Measurements from ENCODE around the gene GSE1. TPM values are rescaled to one million over a fixed set of nuclear protein-coding genes. Genes with fewer than 3 reads are reported as not detected.

Gene GSE1
- polyA plus RNA-seq, 4 donors, result 54.5 to 89.1 (median 68.1) TPM

DNA sequence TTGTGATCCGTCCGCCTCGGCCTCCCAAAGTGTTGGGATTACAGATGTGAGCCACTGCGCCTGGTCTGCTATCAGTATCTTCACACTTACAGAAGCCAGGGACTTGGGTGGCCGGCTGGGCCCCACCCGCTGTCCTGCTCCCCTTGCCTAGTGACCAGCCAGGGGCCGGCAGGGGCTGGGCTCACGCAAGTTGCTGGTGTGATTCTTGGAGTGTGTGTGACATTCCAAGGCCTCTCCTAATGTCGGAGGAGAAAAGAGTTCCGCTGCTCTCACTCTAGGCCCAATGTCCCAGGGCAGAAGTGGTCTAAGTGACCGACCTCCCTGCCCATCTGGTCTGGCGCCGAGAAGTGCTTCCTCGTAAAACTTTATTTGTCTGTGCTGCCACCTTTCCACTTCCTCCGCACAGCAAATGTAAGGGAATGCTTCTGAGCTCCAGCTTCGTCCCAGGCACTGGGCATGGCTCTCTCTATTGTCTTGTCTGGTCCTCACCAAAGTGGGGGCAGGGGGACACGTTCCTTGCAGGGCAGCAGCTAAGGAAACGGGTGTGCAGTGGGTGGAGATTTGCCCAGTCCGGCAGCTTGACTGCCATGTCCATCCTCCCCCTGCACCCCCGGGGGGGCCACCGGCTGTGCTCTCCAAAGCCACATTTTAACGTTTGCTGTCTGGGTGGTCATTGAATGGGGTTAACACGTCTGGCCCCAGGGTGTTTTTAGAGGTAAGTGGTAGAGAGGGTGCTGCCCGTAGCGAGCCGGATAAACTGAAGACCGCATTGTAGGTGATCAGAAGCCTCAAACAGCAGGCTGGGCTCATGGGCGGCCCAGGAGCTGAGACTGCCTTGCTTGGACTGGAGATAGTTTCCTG is 7.8 kb upstream of the GSE1 start:
- no peak for DNase-seq (ENCODE audit: low read depth in 4 of 4, low spot score in 2 of 4)

DNA sequence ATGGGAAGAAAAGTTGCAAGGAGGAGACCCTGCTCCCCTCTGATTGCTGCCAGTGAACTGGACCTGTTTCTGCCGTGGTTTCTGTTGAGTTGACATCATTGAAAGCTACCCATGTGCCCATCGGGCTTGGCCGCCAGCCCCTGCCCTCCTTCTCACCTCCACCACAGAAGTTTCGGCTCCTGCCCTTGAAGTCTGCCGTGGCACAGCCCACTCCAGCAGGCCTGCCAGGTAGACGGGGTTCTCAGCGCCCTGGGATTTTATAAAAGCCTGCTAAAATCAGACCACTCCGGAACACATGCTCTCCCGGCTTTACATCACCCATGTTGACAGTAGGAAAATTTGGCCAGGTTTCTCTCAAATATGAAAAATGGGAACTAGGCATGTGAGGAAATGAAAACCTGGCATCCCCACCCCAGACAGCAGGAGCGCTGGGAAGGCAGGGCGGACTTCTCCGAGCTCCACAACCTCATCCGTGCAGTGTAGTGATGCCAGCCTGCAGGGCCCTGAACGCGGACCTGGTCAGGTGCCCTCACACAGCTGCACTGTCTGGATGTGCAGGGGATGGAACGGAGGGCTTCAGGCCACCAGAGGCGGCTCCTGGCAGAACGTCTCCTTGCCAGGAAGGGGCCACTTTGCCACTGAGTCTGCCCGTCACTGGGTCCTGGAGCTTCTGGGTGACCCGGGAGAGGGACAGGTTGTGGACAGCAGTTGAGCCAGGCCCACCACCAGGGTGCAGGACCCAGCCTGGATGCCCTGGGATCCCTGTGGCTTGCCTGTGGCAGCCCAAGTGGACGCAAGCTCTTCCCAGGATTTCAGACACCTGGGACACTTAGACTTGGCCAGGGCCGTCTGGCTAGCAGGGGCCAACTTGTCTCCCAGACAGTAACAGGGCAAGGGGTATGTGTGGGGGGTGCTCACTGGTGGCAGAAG is 6.9 kb upstream of the GSE1 start:
- DNase-seq (ENCODE audit: low read depth in 4 of 4, low spot score in 2 of 4), result no peak

DNA sequence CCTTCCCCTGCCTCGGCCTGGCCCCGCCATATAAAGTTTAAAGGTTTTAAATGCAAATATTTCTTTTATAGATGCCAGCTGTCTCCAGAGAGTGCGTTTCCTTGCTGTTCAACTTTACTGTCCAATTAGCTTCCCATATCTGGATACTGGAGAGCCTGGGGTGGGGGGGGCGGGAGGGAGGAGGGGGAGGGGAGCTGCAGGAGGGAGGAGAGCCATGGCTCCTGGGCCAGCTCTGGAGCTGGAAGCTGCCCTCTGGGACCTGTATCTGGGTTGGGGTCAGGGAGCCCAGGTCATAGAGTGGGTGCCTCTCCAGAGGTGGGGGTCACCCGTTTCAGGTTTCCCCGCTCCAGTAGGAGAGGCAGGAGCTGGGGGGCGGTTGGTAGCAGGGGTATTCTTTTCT is 6.2 kb upstream of the GSE1 start:
- no peak for DNase-seq (ENCODE audit: low read depth in 4 of 4, low spot score in 2 of 4)

DNA sequence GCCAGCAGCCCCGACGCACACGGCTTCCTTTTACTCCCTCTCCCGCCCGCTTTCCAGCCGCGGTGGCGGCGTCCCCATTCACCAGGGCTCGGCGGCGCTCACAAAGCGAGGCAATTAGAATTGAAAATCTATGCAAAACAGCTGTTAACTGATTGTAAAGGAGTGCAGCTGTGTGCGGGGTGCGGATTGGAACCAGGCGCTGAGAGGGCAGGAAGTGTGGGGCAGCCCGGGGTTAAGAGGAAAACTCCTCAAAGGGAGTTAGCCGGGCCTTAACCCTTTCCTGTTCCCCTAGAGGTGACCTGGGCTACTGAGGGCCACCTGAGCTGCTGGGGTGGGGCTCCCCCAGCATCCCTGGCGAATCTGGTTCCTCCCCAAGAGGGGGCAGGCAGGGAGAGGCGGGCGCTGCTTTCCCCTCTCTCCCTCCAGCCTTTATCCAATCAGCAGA is 5.8 kb upstream of the GSE1 start:
- DNase-seq (ENCODE audit: low read depth in 4 of 4, low spot score in 2 of 4), result no peak

DNA sequence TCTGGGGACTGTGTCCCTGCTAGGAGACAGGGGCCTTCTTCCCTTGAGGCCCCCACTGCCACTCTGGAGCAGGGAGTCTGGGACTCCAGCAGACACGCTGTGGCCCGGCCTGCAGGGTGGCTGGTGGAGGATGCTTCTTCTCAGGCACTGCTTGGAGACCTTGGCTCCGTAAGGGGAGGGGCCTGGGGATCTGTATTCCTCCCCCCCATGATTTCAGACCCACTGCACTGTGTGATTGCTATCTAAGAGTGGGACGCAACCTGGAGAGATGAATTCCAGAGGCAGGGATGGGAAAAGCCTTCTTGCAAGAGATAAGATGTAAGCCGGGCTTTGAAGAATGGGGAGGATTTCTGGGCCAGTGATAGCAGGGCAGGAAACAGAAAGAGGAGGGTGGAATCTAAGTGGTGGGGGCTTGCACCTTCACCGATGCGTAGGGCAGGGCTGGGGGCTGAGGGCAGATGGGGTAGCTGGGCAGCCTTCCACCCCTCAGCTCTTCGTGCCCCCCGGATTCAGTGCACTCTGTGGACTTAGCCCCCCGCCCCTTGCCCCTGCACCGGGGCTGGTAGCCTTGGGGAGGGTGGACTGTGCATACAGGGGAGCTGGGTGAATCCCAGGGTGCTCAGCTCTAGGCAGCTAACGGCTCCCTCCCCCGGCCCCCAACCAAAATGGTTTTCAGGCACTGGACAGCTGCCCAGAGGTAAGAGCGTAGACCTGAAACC is 5.2 kb upstream of the GSE1 start:
- no peak for DNase-seq (ENCODE audit: low read depth in 4 of 4, low spot score in 2 of 4)

DNA sequence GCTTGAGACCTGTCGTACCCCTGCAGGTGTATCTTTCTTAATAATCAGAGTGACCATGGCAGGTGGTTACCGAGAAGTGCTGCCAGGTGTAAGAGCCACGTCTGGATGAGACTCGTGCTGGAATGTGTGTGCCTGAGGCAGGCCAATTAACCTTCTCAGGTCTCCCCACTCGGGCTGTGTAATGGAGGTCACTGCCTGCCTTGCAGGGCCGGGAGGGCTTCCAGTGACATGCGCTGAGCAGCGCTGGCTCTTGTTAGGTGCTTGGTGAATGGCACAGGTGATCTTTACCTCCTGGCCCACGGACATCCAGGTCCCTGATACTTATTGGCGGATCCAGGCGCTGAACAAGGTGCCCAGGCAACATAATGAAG is 4.6 kb upstream of the GSE1 start:
- DNase-seq (ENCODE audit: low read depth in 4 of 4, low spot score in 2 of 4), result no peak

DNA sequence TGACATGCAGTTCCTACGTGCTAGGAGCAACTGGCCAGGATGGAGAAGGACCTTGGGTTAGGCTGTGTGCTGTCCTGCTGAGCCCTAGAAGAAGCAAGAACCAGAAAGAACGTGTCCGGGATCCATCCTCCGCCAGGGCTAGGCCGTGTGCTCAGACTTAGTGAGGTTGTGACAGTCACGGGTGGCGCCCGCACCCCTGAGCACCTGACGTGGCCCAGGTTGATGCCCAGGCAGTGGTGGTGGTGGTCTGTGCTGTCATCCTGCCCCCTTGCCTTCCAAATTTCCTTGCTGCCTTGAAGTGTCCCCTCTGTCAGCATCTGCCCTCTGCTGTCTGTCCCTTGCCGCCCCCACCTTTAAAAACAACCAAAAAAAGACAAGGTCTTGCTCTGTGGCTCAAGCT is 4.2 kb upstream of the GSE1 start:
- DNase-seq (ENCODE audit: low read depth in 4 of 4, low spot score in 2 of 4), result no peak

DNA sequence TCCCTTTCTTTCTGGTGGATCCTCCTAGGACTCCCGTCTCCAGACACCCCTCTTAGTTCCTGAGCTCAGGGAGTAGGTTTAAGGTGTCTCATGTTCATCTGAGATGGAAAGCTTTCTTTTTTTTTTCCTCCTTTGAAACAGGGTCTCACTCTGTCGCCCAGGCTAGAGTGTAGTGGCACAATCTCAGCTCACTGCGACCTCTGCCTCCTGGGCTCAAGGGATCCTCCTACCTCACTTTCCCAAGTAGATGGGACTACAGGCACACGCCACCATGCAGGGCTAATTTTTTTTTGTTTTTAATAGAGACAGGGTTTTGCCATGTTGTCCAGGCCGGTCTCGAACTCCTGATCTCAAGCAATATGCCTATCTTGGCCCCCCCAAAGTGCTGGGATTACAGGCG is 3.6 kb upstream of the GSE1 start:
- DNase-seq (ENCODE audit: low read depth in 4 of 4, low spot score in 2 of 4), result no peak

DNA sequence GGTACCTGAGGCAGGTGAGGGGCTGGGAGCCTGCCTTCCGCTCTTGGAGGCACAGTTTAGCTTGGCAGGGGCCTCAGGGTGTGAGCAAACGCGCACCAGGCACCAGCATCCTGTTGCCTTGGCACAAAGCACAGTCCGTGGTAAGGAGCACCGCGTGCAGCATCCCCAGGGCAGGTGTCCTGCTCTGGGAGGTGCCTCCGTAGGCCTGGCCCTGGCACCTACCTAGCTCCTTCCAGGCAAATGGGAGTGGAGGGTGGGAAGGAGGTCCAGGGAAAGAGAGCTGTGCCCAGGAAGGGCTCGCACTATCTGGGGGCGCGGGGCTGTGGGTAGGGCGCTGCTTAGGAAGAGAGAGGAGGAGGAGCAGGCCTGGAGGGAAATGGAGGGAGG is 3.1 kb upstream of the GSE1 start:
- no peak for DNase-seq (ENCODE audit: low read depth in 4 of 4, low spot score in 2 of 4)

DNA sequence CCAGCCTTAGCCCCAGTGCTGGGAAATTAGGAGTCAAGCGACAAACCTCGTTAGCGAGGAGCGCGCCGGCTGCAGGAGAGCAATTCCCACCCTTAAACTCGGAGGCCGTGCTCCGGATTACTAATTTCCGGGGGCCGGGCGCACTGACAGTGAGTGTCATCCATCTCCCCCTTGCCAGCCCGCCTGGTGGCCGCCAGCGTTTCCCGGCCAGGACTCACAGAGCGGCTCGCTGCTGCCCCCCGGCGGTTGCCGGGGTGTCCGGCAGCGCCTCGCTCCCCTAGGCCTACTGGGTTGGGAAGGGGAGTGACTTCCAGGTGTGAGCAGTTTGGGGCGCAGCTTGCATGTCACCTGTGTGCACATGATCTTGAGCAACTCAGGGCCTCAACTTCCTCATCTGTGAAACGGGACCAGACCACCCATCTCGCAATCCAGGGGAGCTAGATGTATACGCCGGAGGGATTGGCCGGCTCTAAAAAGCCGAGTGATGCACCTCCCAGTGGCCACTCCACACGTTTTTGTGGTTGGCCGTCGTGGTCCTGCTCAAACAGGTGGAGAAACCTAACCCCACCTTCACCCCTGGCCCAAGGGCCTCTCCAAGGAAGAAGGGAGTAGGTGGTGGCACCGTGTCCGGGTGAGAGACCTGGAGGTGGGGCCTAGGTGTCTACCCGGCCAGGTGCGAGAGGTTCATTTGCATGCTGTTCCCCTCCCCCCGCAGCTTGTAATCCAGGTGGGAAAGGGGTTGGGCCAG is 2.5 kb upstream of the GSE1 start:
- peak in 1 of 4 donors; percentile 76 for DNase-seq (ENCODE audit: low read depth in 4 of 4, low spot score in 2 of 4)

DNA sequence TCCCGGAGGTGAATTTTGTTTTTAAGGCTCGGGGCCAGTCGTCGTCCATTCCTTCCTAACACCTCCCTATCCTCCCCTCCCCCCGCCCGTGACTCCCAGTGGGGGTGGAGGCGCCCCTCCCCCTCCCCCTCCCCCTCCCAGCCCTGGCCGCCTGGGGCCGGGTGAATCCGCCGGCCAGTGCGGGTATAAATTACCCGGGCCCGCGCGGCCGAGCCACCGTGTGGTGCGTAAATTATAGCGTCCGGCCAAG is 2.0 kb upstream of the GSE1 start:
- no peak for DNase-seq (ENCODE audit: low read depth in 4 of 4, low spot score in 2 of 4)

DNA sequence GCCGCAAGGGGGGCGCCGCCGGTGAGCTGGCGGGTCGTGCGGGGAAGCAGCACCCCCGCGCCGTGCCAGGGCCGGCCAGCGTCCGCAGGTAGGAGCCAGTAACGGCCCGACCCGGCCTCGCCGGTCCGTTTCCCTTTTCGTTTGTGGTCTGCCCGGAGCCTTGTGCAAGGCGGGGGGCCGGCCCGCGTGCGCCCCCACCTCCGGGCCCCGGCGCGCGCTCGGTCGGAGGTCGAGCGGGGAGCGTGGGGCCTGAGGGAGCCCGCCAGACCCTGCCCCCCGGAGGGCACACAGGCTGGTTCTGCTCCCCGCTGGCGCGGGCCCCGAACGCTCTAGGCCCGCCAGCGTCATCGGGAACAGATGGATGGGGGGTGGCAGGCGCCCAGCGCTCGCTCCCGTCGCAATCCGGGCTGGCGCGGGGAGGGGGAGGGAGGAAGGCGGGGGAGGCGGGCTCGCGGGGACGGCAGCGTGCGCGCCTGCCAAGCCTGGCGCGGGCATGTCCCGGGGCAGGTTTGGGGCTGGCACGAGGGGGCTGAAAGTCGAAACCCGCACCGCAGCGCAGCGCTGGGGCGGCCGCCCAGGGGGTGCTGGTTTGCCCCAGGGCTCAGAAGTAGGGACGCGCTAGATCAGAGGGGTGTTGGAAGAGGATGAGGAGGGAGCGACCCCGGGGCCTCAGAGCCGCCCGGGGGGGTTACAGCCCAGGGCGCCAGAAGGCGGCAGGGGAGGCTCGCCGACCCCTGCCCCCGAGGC is 1.5 kb upstream of the GSE1 start:
- no peak for DNase-seq (ENCODE audit: low read depth in 4 of 4, low spot score in 2 of 4)

DNA sequence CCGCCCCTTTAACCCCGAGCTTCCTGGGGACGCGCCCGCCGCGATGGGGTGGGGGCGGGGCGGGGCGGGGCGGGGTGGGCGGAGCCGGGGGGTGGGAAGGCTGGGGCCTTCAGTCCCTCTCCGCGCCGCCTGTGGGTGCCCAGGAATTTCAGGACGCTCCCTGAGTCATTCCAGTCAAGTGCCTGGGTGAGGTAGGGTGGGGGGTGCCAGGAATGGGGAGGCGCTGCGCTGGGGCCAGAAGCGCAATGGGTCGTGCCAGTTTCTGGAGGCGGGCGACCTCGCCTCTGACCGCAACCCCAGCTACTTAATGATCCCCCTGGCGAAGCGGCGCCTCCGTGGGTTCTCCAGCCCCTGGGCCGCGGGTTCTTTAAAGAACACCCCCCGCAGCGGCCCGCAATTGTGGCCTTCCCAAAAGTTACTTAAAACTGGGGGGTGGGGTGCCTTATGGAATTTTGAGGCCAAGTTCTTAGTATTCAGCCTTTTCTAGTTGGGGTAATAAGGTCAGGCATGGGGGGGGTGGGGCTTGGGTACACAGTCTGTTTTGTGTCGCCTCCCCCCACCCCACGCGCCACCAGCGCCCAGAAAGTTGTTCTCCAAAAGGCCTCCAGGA is 826 bp upstream of the GSE1 start:
- DNase-seq (ENCODE audit: low read depth in 4 of 4, low spot score in 2 of 4), result no peak

DNA sequence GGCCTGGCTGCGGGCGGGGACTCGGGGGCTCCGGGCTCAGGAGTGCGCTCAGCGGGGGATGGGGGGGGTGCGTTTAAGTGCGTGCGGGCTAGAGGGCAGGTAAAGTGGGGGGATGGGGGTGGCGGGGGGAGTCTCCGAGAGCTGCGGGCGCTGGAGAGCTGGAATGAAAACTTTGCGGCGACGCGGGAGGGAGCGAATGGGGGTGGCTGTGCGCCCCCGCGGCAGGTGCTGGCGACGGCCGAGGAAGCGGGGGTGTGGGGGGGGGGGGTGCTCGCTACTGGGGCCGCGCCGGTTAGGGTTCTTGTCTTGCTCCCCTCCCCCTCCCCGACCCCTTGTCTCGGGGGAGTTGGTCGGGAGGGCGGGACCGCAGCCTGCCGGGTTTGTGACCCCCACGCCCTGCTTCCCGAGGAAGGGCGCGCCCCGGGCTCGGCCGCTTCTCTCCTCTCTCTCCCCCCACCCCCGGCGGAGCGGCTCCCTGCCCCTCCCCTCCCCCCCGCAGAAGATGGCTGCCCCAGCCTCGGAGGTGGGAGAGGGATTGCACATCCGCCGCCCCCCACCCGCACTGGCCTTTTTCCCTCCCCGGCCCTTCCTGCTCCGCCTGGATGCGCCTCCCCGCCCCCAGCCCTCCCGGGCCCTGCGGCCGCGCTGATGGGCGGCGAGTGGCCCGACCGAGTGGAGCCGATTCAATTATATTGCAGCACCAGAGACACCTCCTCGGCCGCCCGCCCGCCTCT is 649 bp downstream of the GSE1 start:
- no peak for DNase-seq (ENCODE audit: low read depth in 4 of 4, low spot score in 2 of 4)

DNA sequence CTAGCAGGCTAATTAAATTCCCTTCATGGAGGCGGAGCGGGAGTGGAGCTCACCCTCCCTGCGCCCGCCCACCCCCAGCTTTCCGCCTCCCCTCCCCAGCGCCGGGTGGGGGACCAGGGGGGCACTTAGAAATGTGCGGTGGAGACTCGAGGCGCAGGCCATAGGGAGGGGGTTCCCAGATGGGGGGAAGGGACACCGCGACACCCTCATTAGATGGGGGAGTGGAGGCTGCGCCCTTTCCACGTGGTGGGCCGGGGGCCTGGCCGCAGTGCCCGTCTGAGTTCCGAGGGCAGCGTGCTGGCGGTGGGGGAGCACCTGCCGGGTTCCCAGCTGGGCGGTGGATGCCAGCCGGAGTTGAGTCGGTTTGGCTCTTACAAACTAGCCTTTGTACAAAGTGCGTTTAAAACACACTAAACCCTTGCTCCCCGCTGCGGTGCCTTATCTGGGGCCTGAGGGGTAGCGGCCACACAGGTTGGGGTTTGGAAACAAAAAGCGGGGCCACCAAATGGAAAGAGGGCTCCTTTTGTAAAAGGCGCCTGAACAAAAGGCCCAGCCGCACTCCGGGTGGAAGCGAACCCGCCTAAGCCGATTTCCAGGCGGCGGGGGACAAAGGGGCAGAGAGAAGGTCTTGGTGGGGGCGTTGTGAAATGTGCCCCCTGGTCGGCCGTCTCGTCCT is 1.4 kb downstream of the GSE1 start:
- DNase-seq (ENCODE audit: low read depth in 4 of 4, low spot score in 2 of 4), result no peak

DNA sequence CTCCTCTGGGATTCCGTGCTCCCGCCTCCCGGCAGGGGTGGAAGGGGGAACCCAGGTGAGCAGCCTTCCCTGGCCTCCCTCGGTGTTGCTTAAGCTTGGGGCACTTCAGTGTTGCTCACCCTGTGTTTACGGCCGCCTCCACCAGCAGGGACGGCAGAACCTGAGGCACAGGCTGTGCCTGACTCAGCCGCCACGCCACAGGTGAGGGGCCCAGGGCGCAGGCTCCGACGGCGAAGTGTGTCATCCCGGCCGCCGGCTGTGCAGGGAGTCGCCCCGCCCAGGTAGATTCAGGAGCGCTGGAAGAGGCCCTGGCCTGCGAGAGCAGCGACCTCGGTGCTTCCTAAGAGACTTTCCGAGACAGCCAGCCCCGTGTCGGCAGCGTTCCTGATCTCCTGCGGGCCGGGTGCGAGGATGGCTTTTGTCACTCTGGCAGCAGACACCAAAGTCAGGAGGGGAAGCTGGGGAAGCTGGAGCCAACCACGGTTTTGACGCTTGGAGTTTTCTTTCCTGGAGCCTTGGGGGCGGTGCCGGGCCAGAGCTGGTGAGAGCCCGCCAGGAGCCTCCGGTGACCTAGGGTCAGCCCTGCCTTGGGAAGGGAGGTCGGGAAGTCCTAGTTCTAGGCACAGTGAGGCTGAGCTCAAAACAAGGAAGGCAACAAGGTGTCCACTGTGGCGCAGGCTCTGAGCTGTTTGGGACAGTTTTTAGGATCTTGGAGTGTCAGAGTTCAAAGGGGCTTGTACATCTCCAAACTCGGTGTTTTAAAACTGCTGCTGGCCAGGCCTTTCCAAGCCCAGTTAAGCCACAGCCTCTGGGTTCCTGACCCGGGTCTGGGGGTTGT is 2.1 kb downstream of the GSE1 start:
- no peak for DNase-seq (ENCODE audit: low read depth in 4 of 4, low spot score in 2 of 4)

DNA sequence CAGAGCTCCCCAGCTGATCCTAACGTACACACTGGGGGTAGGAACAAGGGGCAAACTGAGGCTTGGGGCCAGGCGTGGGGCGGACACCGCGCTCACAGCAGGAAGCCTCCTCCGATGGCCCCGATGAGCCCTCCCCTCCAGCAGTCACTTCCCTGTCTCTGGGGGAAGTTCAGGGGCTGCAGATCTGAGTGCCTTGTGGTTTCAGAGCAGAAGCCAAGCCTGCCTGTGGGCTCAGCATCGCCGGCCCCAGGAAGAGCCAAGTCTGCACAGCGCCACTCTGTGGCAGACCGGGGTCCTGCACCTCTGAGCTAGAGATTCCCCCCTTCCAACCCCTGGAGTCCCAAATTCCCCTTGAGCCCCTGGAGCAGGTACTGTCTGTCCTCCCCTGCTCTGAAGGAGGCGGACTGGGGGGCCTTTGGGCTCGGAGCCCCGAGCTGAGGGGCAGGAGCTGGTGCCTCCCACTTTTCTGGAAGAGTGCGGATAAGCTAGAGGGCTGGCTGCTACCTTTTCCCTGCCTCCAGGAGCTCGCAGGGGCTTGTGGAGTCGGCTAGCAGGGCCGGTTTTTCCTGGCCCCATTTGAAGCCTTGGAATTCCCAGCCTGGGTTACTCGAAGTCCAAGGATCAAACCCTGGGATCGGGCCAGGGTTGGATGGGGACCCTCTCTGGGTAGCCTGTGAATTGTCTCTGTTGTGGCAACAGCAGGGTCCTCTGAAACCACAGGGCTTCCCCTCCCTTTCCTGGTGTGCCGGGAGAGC is 2.9 kb downstream of the GSE1 start:
- no peak for DNase-seq (ENCODE audit: low read depth in 4 of 4, low spot score in 2 of 4)

Data from left renal cortex interstitium (tissue), 4 donors.